Measurements from ENCODE around the gene CCDC102A. TPM values are rescaled to one million over a fixed set of nuclear protein-coding genes. Genes with fewer than 3 reads are reported as not detected.

CCDC102A gene
- total and polyA plus RNA-seq, 9 of the 15 experiments (the other 6 are each of a cell fraction or from before 2014, with no cell fraction given): 0.03 to 4.9 (median 1.4) TPM

- no peak for TF ChIP-seq PURB (CRISPR knock-in tag; IDR thresholded peaks at IDR 0.05; ENCODE audit: low read depth)
- TF ChIP-seq ELF2 (CRISPR knock-in tag; IDR thresholded peaks at IDR 0.05): peak; percentile 87
- no peak for TF ChIP-seq DACH1 (IDR thresholded peaks at IDR 0.05; ENCODE audit: partially characterized antibody)
- TF ChIP-seq ZNF780A (CRISPR knock-in tag; IDR thresholded peaks at IDR 0.05): no peak
- TF ChIP-seq AFF1 (IDR thresholded peaks at IDR 0.05; ENCODE audit: low read depth in 1 of 2, partially characterized antibody in 2 of 2): no peak
- TF ChIP-seq ZNF551 (CRISPR knock-in tag; IDR thresholded peaks at IDR 0.05): no peak
- TF ChIP-seq EHMT2 (IDR thresholded peaks at IDR 0.05): no peak; the same call in 1 of the 2 replicates
- TF ChIP-seq POLR2A (conservative IDR thresholded peaks at IDR 0.05): peak; percentile 97
- no peak for TF ChIP-seq CCAR2 (IDR thresholded peaks at IDR 0.05; ENCODE audit: low read depth, low read length)
- TF ChIP-seq ZBTB34 (CRISPR knock-in tag; IDR thresholded peaks at IDR 0.05): no peak
- TF ChIP-seq ZNF146 (CRISPR knock-in tag; IDR thresholded peaks at IDR 0.05; ENCODE audit: unreplicated experiment): peak; percentile 69
- no peak for TF ChIP-seq NFIX (CRISPR knock-in tag; IDR thresholded peaks at IDR 0.05; ENCODE audit: low read depth)
- no peak for TF ChIP-seq ATF3 (IDR thresholded peaks at IDR 0.05)
- no peak for TF ChIP-seq ATF3 (CRISPR knock-in tag; conservative IDR thresholded peaks at IDR 0.05)
- TF ChIP-seq BCL6 (CRISPR knock-in tag; IDR thresholded peaks at IDR 0.05): no peak
- no peak for TF ChIP-seq ZNF121 (CRISPR knock-in tag; conservative IDR thresholded peaks at IDR 0.05)
- TF ChIP-seq FOXP4 (CRISPR knock-in tag; IDR thresholded peaks at IDR 0.05; ENCODE audit: borderline replicate concordance): no peak
- TF ChIP-seq ZNF766 (CRISPR knock-in tag; conservative IDR thresholded peaks at IDR 0.05): peak; percentile 55; the same call in 1 of the 2 replicates
- no peak for TF ChIP-seq ZNF212 (CRISPR knock-in tag; IDR thresholded peaks at IDR 0.05)
- no peak for TF ChIP-seq PREB (CRISPR knock-in tag; IDR thresholded peaks at IDR 0.05)
Measured at GRCh38 chr16:57462209-57462977, 74.0 kb downstream of the CCDC102A start, which contains the start of gene POLR2C (continued).

Measured in K562 (cell line).